ENCODE results near the gene TSGA10. TPM values are rescaled to one million over a fixed set of nuclear protein-coding genes. Genes with fewer than 3 reads are reported as not detected.
"Not testable (repeated sequence)": the region's sequence is repeated elsewhere in the genome, so short reads cannot be mapped to it uniquely, and the experiment has no call there.

The TSGA10 gene
- total RNA-seq, 1 donor from 2014 or later = 3.0 TPM

- Mint-ChIP-seq H3K4me3 (no peak overlapping the region), H3K36me3 (ENCODE audit: low read depth) (no peaks in the 10 kb centered on the region), H3K27me3 (ENCODE audit: insufficient read depth) (peaks cover 17% of the 10 kb centered on the region)
These were observed 68.4 kb downstream of the TSGA10 start for GRCh38 chr2:99086385-99086784.

DNA sequence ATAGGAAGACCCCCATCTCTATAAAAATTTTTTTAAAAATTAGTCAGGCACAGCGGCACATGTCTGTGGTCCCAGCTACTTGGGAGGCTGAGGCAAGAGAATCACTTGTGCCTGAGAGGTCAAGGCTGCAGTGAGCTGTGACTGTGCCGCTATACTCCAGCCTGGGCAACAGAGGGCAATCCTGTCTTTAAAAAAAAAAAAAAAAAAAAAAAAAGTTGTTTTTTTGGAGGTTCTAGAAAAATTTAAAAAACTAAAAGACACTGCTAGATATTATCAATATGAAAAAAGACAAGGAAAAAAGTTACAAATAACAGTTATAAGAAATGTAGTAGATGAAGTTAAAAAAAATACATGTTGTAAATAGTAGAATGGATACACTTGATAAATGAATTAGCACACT lies 69.3 kb downstream of the TSGA10 start:
- Mint-ChIP-seq H3K9me3 (no peaks in the 10 kb centered on the region), H3K4me3 (no peak overlapping the region), H3K36me3 (ENCODE audit: low read depth) (no peaks in the 10 kb centered on the region), H3K27me3 (ENCODE audit: insufficient read depth) (peaks cover 19% of the 10 kb centered on the region), H3K27ac (no peak overlapping the region), H3K4me1 (ENCODE audit: low read depth) (no peaks in the 10 kb centered on the region)
- intact Hi-C loops (cut with micrococcal nuclease) = loop anchor here (1.0 to 10.0 kb wide), 2 partner anchors 94 to 249 kb away; partner anchors contain the start of genes EIF5B and TXNDC9
- no peak for DNase-seq (ENCODE audit: low spot score)

More at GRCh38 chr2:99086385-99086784, 68.4 kb downstream of the TSGA10 start:
- intact Hi-C loops (cut with micrococcal nuclease) = loop anchor here (10.0 kb wide), 1 partner anchor 248 kb away; the partner anchor contains the start of genes EIF5B and TXNDC9
- Mint-ChIP-seq H3K4me1 (ENCODE audit: low read depth) (no peaks in the 10 kb centered on the region), H3K9me3 (no peaks in the 10 kb centered on the region), H3K27ac (no peak overlapping the region)
- no peak for DNase-seq (ENCODE audit: low spot score)

DNA sequence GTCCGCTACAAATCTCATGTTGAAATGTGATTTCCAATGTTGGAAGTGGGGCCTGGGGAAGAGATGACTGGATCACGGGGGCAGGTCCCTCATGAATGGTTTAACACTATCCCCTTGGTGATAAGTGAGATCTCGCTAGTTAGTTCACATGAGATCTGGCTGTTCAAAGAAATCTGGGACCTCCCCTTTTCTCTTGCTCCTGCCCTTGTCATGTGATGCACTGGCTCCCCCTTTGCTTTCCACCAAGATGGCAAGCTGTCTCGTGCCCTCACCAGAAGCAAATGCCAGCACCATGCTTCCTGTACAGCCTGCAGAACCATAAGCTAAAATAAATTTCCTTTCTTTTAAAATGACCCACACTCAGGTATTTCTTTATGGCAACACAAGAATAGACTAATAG lies 70.5 kb downstream of the TSGA10 start:
- Mint-ChIP-seq H3K36me3 (ENCODE audit: low read depth) (no peaks in the 10 kb centered on the region), H3K9me3 (no peaks in the 10 kb centered on the region), H3K4me3 (no peak overlapping the region), H3K4me1 (ENCODE audit: low read depth) (no peaks in the 10 kb centered on the region), H3K27ac (no peak overlapping the region), H3K27me3 (ENCODE audit: insufficient read depth) (peaks cover 25% of the 10 kb centered on the region)
- intact Hi-C loops (cut with micrococcal nuclease) = loop anchor here (10.0 kb wide), 1 partner anchor 251 kb away; the partner anchor contains the start of genes EIF5B and TXNDC9
- DNase-seq (ENCODE audit: low spot score) = no peak

DNA sequence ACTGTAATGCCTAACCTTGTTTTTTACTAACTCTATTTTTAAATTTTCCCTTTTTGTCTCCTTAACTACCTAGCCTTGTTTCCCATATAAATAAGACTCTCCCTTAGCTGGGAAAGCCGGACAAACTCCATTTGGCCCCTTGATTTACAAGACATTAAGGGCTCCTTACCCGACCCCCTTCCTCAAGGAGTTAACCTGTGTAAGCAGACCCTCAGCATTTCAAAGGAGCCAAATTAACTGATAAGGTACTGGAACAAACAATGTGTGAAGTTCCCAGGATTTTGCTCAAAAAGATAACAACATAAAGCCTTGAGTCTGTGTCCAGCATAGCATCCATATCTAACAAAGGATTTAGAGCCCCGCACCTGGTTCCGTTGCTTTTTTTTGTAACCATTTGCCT lies 72.9 kb downstream of the TSGA10 start:
- no peak for DNase-seq (ENCODE audit: low spot score)
- Mint-ChIP-seq H3K4me3 (no peak overlapping the region), H3K36me3 (ENCODE audit: low read depth) (no peaks in the 10 kb centered on the region), H3K27me3 (ENCODE audit: insufficient read depth) (peaks cover 19% of the 10 kb centered on the region), H3K4me1 (ENCODE audit: low read depth) (no peaks in the 10 kb centered on the region), H3K9me3 (no peaks in the 10 kb centered on the region), H3K27ac (no peak overlapping the region)
- intact Hi-C loops (cut with micrococcal nuclease) = loop anchor here (10.0 kb wide), 1 partner anchor 253 kb away; the partner anchor contains the start of genes EIF5B and TXNDC9

DNA sequence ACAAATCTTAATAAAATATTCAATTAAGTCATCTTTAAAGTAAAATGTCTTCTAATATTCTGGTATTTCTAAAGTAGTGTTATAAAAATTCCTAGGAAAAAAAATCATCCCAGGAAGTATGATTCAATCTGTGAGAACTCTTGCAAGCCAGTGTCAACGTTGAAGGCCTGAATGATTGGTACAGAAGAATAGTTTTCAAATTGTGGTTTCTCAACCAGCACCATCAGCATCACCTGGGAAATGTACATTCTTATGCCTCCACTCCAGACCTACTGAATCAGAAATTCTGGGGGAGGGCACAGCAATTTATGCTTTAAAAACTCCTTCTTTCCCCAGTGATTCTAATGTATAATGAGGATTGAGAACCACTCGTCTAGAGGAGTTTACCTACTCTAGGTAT lies 75.5 kb downstream of the TSGA10 start:
- Mint-ChIP-seq H3K9me3 (no peaks in the 10 kb centered on the region), H3K27me3 (ENCODE audit: insufficient read depth) (peaks cover 15% of the 10 kb centered on the region), H3K36me3 (ENCODE audit: low read depth) (no peaks in the 10 kb centered on the region), H3K4me1 (ENCODE audit: low read depth) (no peaks in the 10 kb centered on the region), H3K4me3 (no peak overlapping the region), H3K27ac (no peak overlapping the region)
- intact Hi-C loops (cut with micrococcal nuclease) = no loop called here
- DNase-seq (ENCODE audit: low spot score) = no peak

DNA sequence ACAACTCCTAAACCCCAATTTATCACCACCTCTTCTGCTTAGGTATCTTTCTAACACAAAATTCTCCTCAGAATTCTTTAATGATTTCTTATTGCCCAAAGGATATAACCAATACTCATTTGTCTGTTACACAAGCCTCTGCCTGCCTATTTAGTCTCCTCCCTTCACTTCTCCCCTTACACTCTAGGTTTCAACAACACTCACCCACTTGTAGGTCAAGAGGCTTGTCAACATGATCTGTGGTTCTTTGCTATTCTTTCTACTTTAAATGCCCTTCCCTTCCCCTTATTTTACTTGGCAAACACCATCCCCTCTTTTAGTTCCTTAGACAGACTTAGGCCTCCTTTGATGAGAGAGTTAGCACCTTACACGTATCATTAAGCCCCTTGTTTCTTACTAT lies 82.2 kb downstream of the TSGA10 start:
- no peak overlapping the region for H3K4me3 Mint-ChIP-seq
- H3K36me3 Mint-ChIP-seq (ENCODE audit: low read depth) = no peaks in the 10 kb centered on the region
- no peak for DNase-seq (ENCODE audit: low spot score)
- intact Hi-C loops (cut with micrococcal nuclease) = no loop called here
- H3K27ac Mint-ChIP-seq = no peak overlapping the region
- H3K4me1 Mint-ChIP-seq (ENCODE audit: low read depth) = no peaks in the 10 kb centered on the region
- H3K9me3 Mint-ChIP-seq = no peaks in the 10 kb centered on the region
- H3K27me3 Mint-ChIP-seq (ENCODE audit: insufficient read depth) = peaks cover 2% of the 10 kb centered on the region

- H3K36me3 Mint-ChIP-seq (ENCODE audit: low read depth) = no peaks in the 10 kb centered on the region
- H3K9me3 Mint-ChIP-seq = no peaks in the 10 kb centered on the region
- intact Hi-C loops (cut with micrococcal nuclease) = loop anchor here (2.0 to 10.0 kb wide), 2 partner anchors 73 to 133 kb away; partner anchors contain the start of genes C2orf15 and CRACDL
- no peak overlapping the region for H3K27ac Mint-ChIP-seq
- H3K4me3 Mint-ChIP-seq = no peak overlapping the region
- peaks cover 4% of the 10 kb centered on the region for H3K27me3 Mint-ChIP-seq (ENCODE audit: insufficient read depth)
- no peak for DNase-seq (ENCODE audit: low spot score)
- no peaks in the 10 kb centered on the region for H3K4me1 Mint-ChIP-seq (ENCODE audit: low read depth)
These were observed 86.7 kb downstream of the TSGA10 start for GRCh38 chr2:99067871-99068625.

GRCh38 chr2:99066075-99066958 lies 88.4 kb downstream of the TSGA10 start:
- no peaks in the 10 kb centered on the region for H3K4me1 Mint-ChIP-seq (ENCODE audit: low read depth)
- H3K4me3 Mint-ChIP-seq = no peak overlapping the region
- no peaks in the 10 kb centered on the region for H3K9me3 Mint-ChIP-seq
- intact Hi-C loops (cut with micrococcal nuclease) = loop anchor here (1.0 to 10.0 kb wide), 5 partner anchors 74 to 417 kb away; partner anchors contain the start of genes C2orf15 and CRACDL
- H3K36me3 Mint-ChIP-seq (ENCODE audit: low read depth) = no peaks in the 10 kb centered on the region
- no peak overlapping the region for H3K27ac Mint-ChIP-seq
- peaks cover 6% of the 10 kb centered on the region for H3K27me3 Mint-ChIP-seq (ENCODE audit: insufficient read depth)
- DNase-seq (ENCODE audit: low spot score) = peak; percentile 6

- DNase-seq (ENCODE audit: low spot score); H3K4me3 Mint-ChIP-seq; intact Hi-C loops (cut with micrococcal nuclease); H3K36me3 Mint-ChIP-seq (ENCODE audit: low read depth); H3K27ac Mint-ChIP-seq; H3K27me3 Mint-ChIP-seq (ENCODE audit: insufficient read depth); H3K4me1 Mint-ChIP-seq (ENCODE audit: low read depth): not testable (repeated sequence)
- peaks cover 34% of the 10 kb centered on the region for H3K9me3 Mint-ChIP-seq
These were observed 105.6 kb downstream of the TSGA10 start for GRCh38 chr2:99049187-99049586.

GRCh38 chr2:99040736-99041300 lies 113.9 kb downstream of the TSGA10 start:
- intact Hi-C loops (cut with micrococcal nuclease); H3K27me3 Mint-ChIP-seq (ENCODE audit: insufficient read depth); DNase-seq (ENCODE audit: low spot score); H3K4me3 Mint-ChIP-seq: not testable (repeated sequence)
- H3K4me1 Mint-ChIP-seq (ENCODE audit: low read depth) = peaks cover 20% of the 10 kb centered on the region
- H3K27ac Mint-ChIP-seq = peak overlapping the region; percentile 20
- peaks cover 29% of the 10 kb centered on the region for H3K36me3 Mint-ChIP-seq (ENCODE audit: low read depth)
- peaks cover 47% of the 10 kb centered on the region for H3K9me3 Mint-ChIP-seq

DNA sequence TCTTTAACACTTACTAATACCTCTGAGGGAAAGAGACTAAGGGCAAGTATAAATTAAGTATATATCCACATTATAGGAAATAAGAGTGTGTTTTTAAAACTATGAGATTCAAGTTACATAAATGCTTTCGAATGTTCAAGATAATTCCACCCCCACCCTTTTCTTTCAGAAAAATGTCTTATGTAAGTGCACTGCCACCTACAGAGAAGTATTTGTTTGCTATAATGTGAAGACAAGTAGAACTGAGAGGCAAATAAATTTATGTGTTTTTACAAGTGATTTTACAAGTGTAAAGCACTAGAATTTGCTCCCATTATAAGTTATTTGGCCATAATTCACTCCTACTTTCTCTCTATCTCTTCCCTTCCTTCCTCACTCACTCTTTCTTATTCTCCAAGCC lies 118.8 kb downstream of the TSGA10 start:
- Mint-ChIP-seq H3K27ac (no peak overlapping the region), H3K27me3 (ENCODE audit: insufficient read depth) (no peaks in the 10 kb centered on the region), H3K9me3 (peaks cover 22% of the 10 kb centered on the region), H3K4me1 (ENCODE audit: low read depth) (peaks cover 26% of the 10 kb centered on the region), H3K4me3 (no peak overlapping the region), H3K36me3 (ENCODE audit: low read depth) (peaks cover 16% of the 10 kb centered on the region)
- intact Hi-C loops (cut with micrococcal nuclease) = no loop called here
- no peak for DNase-seq (ENCODE audit: low spot score)

DNA sequence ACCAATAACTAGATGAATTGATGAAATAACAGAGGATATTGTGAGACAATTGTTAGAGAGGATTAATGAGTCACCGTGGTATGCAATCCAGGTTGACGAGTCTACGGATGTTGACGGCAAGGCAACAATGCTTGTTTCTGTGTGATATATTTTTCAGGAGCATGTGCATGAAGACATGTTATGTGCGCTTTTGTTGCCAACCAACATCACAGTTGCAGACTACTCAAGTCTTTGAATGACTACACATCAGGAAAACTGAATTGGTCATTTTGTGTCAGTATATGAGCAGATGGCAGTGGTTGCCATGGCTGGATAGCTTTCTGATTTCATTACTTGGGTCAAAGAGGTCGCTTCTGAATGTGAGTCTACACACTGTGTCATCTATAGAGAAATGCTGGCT lies 122.0 kb downstream of the TSGA10 start:
- H3K27me3 Mint-ChIP-seq (ENCODE audit: insufficient read depth) = no peaks in the 10 kb centered on the region
- no peak overlapping the region for H3K4me3 Mint-ChIP-seq
- intact Hi-C loops (cut with micrococcal nuclease) = no loop called here
- H3K4me1 Mint-ChIP-seq (ENCODE audit: low read depth) = peaks cover 6% of the 10 kb centered on the region
- no peak overlapping the region for H3K27ac Mint-ChIP-seq
- no peaks in the 10 kb centered on the region for H3K9me3 Mint-ChIP-seq
- DNase-seq (ENCODE audit: low spot score) = no peak
- no peaks in the 10 kb centered on the region for H3K36me3 Mint-ChIP-seq (ENCODE audit: low read depth)

Measured in activated T-helper 1 cell treated with anti-CD3 and anti-CD28 coated beads, Interleukin-12 subunit alpha, Interleukin-12 subunit beta, Interleukin-2, Interleukin-4 antibody, amounts not matched to agents 30 ng/mL and 10 ng/mL and 1 ng/mL, durations not matched to agents 14 hours and 24 hours and 36 hours (primary cell).